PC-3 (cell line): ENCODE results near the gene IL3.

ENCODE experiments used
- EZH2 ChIP-seq: fragments of 300-600 bp; sonication (generic); IDR thresholded peaks from one replicate; pipeline ENCODE4 v1.6.1; 2017; ENCODE audit warnings: antibody characterized with exemption, mild to moderate bottlenecking, low read length; ENCODE audit not compliant: unreplicated experiment
- EZH2phosphoT487 ChIP-seq: fragments of 300-600 bp; sonication (generic); IDR thresholded peaks from 2 replicates; pipeline ENCODE4 v1.6.1; 2018; ENCODE audit warnings: mild to moderate bottlenecking, antibody characterized with exemption, low read length, borderline replicate concordance
- TF ChIP-seq, protein P1 (sequence below): fragments of 300-600 bp; sonication (generic); conservative IDR thresholded peaks from 2 replicates; pipeline ENCODE4 v1.5.1; 2017; ENCODE audit warnings: antibody characterized with exemption, low read depth, mild to moderate bottlenecking, low read length

DNA sequence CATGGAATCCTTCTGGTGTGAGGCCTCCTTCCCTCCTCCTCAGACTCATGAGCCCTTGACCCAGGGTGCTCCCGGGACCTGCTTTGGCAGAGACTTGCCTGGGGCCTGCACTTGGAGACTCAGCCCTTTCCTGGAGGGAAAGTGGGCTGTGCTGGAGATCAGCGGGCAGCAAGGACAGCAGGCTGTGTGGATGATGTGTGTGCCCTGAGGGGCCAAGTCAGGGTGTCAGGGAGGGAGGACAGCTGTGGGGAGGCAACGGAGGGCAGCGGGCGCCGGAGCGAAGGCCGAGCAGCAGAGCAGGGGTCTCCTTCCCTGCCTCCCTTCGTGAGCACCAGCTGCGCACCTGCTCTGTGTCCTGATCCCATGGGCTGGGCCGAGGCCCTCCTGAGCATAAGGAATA, 7.0 kb downstream of the IL3 start:
- TF ChIP-seq, protein P1, sequence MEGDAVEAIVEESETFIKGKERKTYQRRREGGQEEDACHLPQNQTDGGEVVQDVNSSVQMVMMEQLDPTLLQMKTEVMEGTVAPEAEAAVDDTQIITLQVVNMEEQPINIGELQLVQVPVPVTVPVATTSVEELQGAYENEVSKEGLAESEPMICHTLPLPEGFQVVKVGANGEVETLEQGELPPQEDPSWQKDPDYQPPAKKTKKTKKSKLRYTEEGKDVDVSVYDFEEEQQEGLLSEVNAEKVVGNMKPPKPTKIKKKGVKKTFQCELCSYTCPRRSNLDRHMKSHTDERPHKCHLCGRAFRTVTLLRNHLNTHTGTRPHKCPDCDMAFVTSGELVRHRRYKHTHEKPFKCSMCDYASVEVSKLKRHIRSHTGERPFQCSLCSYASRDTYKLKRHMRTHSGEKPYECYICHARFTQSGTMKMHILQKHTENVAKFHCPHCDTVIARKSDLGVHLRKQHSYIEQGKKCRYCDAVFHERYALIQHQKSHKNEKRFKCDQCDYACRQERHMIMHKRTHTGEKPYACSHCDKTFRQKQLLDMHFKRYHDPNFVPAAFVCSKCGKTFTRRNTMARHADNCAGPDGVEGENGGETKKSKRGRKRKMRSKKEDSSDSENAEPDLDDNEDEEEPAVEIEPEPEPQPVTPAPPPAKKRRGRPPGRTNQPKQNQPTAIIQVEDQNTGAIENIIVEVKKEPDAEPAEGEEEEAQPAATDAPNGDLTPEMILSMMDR = no peak
- TF ChIP-seq EZH2 (no peak), EZH2phosphoT487 (no peak)
